GM12801 (cell line): ENCODE data around the gene ADPRS.

Experiments used
- TF ChIP-seq, protein P1 (sequence below): IDR thresholded peaks from one replicate; pipeline ENCODE4 v1.5.1; 2011; ENCODE audit warnings: control low read depth; ENCODE audit not compliant: insufficient read length; ENCODE audit errors: extremely low read depth

The ADPRS gene

DNA sequence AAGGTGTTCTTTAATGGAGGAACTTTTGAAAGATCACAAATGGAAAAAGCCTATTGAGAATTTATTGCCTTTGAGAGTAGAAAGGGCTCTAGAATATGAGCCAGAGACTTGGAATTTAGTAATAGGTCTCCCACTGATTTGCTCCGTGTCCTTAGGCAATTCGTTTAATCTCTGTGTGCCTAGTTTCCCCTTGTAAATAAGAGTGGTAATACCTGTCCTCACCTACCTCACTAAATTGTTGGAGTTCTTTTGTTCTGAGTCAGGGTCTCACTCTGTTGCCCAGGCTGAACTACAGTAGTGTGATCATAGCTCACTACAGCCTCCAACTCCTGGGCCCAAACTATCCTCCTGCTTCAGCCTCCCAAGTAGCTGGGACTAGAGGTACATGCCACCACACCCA lies 19.8 kb upstream of the ADPRS start:
- TF ChIP-seq, protein P1, sequence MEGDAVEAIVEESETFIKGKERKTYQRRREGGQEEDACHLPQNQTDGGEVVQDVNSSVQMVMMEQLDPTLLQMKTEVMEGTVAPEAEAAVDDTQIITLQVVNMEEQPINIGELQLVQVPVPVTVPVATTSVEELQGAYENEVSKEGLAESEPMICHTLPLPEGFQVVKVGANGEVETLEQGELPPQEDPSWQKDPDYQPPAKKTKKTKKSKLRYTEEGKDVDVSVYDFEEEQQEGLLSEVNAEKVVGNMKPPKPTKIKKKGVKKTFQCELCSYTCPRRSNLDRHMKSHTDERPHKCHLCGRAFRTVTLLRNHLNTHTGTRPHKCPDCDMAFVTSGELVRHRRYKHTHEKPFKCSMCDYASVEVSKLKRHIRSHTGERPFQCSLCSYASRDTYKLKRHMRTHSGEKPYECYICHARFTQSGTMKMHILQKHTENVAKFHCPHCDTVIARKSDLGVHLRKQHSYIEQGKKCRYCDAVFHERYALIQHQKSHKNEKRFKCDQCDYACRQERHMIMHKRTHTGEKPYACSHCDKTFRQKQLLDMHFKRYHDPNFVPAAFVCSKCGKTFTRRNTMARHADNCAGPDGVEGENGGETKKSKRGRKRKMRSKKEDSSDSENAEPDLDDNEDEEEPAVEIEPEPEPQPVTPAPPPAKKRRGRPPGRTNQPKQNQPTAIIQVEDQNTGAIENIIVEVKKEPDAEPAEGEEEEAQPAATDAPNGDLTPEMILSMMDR: no peak

DNA sequence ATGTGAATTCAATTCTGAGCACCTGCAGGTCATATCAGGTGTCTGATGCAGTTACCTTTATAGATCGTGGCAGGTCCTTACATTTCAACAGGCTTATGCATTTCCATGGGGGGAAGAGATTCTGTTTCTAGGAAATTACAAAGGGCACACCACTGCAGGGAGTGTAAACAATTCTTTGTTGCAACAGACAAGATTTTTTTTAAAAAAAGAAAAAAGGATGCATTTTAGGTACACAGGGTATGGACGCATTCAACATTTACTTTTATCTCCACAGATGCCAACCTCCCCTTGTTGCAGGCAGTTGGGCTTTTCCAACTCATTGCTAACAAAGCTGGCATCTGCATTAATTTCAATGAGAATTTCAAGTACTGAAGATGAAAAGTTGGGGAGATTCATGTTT lies 18.3 kb upstream of the ADPRS start:
- TF ChIP-seq, protein P1: no peak

DNA sequence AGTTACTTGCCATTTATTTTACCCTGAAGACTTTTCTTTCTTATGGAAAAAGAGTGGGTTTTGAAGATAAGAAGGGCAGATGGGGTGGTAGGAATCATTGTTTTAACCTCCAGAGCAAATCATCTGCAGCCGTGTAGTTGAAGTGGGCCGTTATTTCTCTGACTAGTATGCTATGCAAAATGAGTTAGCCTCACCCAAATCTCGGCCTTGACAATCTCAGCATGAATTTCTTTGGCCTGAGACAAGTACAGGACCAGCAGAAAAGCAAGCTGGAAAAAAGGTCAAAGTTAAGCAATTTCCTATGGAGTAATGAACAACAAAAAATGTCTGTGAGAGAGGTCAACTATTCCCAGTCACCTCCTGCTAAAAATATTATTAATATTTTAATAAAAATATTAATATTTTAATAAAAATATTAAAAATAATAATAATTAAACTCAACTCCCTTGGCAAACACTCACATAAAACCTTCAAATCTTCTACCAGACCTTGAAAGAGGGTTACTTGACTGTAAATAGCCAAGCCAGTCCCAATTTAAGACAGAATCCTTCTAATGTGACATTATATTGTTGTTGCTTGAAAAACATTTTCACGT lies 11.6 kb upstream of the ADPRS start:
- TF ChIP-seq, protein P1: no peak

DNA sequence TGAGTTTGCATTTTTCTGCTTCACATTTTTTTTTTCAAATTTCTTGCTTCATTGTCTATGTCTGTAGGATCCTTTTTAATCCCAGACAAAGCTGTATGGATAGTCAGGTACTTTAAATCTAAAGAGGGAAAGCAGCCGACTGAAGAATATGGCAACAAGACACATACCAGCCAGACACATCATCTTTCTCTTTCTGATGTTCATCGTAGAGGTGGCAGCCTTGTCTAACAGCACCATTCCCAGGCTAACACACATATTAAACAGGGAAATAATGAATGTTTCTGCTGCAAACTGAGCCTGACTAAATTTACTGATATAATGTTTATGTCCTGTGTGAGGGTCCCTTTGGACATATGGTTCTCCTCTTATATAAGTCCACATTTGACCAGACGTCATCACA lies 8.5 kb upstream of the ADPRS start:
- TF ChIP-seq, protein P1: no peak

DNA sequence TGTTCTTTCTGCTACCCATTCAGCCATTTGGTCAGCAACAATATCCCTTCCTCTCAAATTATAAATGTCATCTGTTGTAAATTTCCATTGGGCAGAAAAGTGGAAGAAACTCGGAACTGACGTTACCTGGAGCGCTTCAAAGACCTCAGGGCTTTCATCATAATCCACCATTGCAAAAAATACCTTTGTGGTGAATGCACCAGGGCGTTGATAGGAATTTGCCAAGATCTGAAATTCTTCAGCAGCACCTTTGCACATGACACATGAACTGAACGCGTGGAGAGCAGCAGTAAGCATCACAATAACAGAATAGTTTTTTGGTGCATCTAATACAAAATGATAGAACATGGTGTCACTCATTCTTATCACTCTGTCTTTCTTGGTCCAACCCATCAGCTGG lies 7.9 kb upstream of the ADPRS start:
- TF ChIP-seq, protein P1: no peak

DNA sequence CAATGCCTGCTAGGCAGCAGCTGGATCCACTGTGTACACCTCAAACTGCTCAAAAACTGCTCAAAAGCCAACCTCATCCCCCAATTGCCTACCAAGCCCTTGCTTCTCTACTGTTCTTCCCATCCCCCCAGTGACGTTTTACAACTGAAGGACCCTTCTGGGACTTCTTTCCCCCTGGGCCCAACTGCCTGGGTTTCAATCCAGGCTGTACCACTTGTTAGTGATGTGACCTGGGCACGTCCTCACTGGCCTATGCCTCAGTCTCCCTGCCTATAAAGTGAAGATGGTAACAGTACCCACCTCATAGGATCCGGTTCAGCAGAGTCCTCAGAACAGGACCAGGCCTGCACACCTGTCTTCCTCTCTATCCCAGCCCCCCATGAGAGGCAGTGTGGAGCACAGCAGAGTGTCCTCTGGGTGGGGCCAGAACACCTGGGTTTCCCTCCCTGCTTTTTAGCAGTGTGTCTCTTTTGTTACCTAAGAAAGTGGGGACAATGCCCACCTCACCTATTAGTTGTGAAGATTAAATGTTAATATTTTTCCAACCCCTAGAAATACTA lies 6.7 kb upstream of the ADPRS start:
- TF ChIP-seq, protein P1: no peak

DNA sequence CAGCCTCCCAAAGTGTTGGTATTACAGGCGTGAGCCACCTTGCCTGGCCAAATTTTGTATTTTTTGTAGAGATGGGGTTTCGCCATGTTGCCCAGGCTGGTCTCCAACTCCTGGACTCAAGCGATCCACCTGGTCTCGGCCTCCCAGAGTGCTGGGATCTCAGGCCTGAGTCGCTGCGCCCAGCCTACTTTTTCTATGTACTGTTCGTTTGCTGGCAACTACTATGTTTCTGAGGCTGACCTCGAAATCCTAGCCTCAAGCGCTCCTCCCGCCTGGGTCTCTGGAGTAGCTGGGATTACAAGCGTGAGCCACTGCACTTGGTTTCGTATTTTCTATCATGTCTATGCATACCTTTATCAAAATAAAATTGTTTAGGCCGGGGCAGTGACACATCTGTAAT lies 5.5 kb upstream of the ADPRS start:
- TF ChIP-seq, protein P1: no peak
